Stimulated activated CD4-positive, alpha-beta T cell treated with anti-CD3 and anti-CD28 coated beads, Interleukin-1b, Interleukin-23, amount 100 ng/mL, for 4 hours (primary cell): ENCODE data around the gene MLYCD.
"Not testable (repeated sequence)": the region's sequence is repeated elsewhere in the genome, so short reads cannot be mapped to it uniquely, and the experiment has no call there.

Experiments used
- DNase-seq, 2 donors: peaks; one replicate each; pipeline ENCODE4 v3.0.0-alpha.2; 2020; ENCODE audit warnings: low read depth in 2 of 2

Gene MLYCD

GRCh38 chr16:83939266-83939855 is 40.4 kb downstream of the MLYCD start:
- DNase-seq = no peak

GRCh38 chr16:83940119-83940518 is 41.2 kb downstream of the MLYCD start:
- DNase-seq = no peak

GRCh38 chr16:83940630-83941378 is 41.9 kb downstream of the MLYCD start:
- no peak for DNase-seq

- DNase-seq = not testable (repeated sequence)
Observed at GRCh38 chr16:83941546-83941945, 42.6 kb downstream of the MLYCD start.

- no peak for DNase-seq
Observed at GRCh38 chr16:83942074-83942473, 43.2 kb downstream of the MLYCD start.

- no peak for DNase-seq
Observed at GRCh38 chr16:83942815-83943515, 44.0 kb downstream of the MLYCD start.

GRCh38 chr16:83943516-83944050 is 44.7 kb downstream of the MLYCD start:
- DNase-seq = no peak

- DNase-seq = no peak
Observed at GRCh38 chr16:83945587-83945986, 46.7 kb downstream of the MLYCD start.

- no peak for DNase-seq
Observed at GRCh38 chr16:83946154-83946780, 47.4 kb downstream of the MLYCD start.

GRCh38 chr16:83946781-83947566 is 48.1 kb downstream of the MLYCD start:
- DNase-seq = no peak

- DNase-seq = no peak
Observed at GRCh38 chr16:83947642-83948234, 48.8 kb downstream of the MLYCD start.

- DNase-seq = no peak
Observed at GRCh38 chr16:83948914-83949723, 50.2 kb downstream of the MLYCD start.

GRCh38 chr16:83949724-83950001 is 50.7 kb downstream of the MLYCD start:
- no peak for DNase-seq

- DNase-seq = not testable (repeated sequence)
Observed at GRCh38 chr16:83950862-83951399, 52.0 kb downstream of the MLYCD start.

GRCh38 chr16:83951544-83951943 is 52.6 kb downstream of the MLYCD start:
- no peak for DNase-seq

- DNase-seq = no peak
Observed at GRCh38 chr16:83952587-83952939, 53.6 kb downstream of the MLYCD start.

- peak; percentile 55 to 79 for DNase-seq
Observed at GRCh38 chr16:83952940-83953795, 54.3 kb downstream of the MLYCD start, which contains the start of gene OSGIN1. TSS of gene OSGIN1 (plus strand) at chr16:83953240. CDS start at chr16:83957672, 4,432 bp downstream.

- DNase-seq = no peak
Observed at GRCh38 chr16:83953796-83954576, 55.1 kb downstream of the MLYCD start.
